Suprapubic skin (tissue), 4 donors: Measurements from ENCODE around the gene CDH4.

Experiments used
- CTCF ChIP-seq, 2 donors: fragments of 200-600 bp in 1 of 2; fragments of 450-650 bp in 1 of 2; sonication (generic) in 1 of 2; IDR thresholded peaks; one replicate each; pipeline ENCODE4 v1.5.1; 2016 to 2019; ENCODE audit warnings: antibody characterized with exemption in 2 of 2, mild to moderate bottlenecking in 1 of 2, moderate library complexity in 1 of 2
- POLR2A ChIP-seq, 2 donors: fragments of 450-650 bp; IDR thresholded peaks; one replicate each; pipeline ENCODE4 v1.6.1; 2017; ENCODE audit warnings: antibody characterized with exemption in 2 of 2, mild to moderate bottlenecking in 2 of 2, moderate library complexity in 2 of 2
- POLR2AphosphoS5 ChIP-seq, 3 donors: sonication (generic); formaldehyde crosslinking; IDR thresholded peaks; one replicate each; pipeline ENCODE4 v1.6.1; 2017; ENCODE audit warnings: antibody characterized with exemption in 3 of 3

GRCh38 chr20:61518424-61518951 lies 266.4 kb downstream of the CDH4 start:
- TF ChIP-seq POLR2A (IDR thresholded peaks at IDR 0.05): no peak
- no peak for TF ChIP-seq CTCF (IDR thresholded peaks at IDR 0.05)
- TF ChIP-seq POLR2AphosphoS5 (IDR thresholded peaks at IDR 0.05): no peak
